ENCODE data around the gene MLLT3. TPM values are rescaled to one million over a fixed set of nuclear protein-coding genes. Genes with fewer than 3 reads are reported as not detected.

Gene MLLT3
- total RNA-seq, 6 experiments from 2014 or later, result 0.43 to 2.5 (median 1.2) TPM

GRCh38 chr9:20474496-20474895 lies 147.8 kb downstream of the MLLT3 start:
- ATAC-seq (no peak), DNase-seq (no peak)
- intact Hi-C loops (cut with DNase I), result no loop called here
- Histone ChIP-seq H3K4me3 (no peak overlapping the region), H3K36me3 (no peaks in the 10 kb centered on the region), H3K27ac (no peak overlapping the region), H3K9me3 (no peaks in the 10 kb centered on the region), H3K27me3 (no peaks in the 10 kb centered on the region), H3K4me1 (no peaks in the 10 kb centered on the region)
- TF ChIP-seq CTCF (IDR thresholded peaks at IDR 0.05) (no peak), POLR2A (IDR thresholded peaks at IDR 0.05) (no peak)
- WGBS (ENCODE audit: insufficient coverage, low coverage, low lambda C conversion rate, missing lambda C conversion rate), result 59% methylated on average over 4 of the region's 5 CpGs

- no peak for TF ChIP-seq CTCF (IDR thresholded peaks at IDR 0.05)
- TF ChIP-seq POLR2A (IDR thresholded peaks at IDR 0.05), result no peak
- intact Hi-C loops (cut with DNase I), result no loop called here
- Histone ChIP-seq H3K27me3 (no peaks in the 10 kb centered on the region), H3K4me1 (no peaks in the 10 kb centered on the region), H3K9me3 (no peaks in the 10 kb centered on the region), H3K4me3 (no peak overlapping the region), H3K36me3 (no peaks in the 10 kb centered on the region), H3K27ac (no peak overlapping the region)
- no peak for ATAC-seq
- no peak for DNase-seq
Measured at GRCh38 chr9:20473515-20474013, 148.7 kb downstream of the MLLT3 start.

GRCh38 chr9:20472342-20473045 lies 149.8 kb downstream of the MLLT3 start:
- Histone ChIP-seq H3K36me3 (no peaks in the 10 kb centered on the region), H3K4me1 (no peaks in the 10 kb centered on the region), H3K4me3 (no peak overlapping the region), H3K9me3 (no peaks in the 10 kb centered on the region), H3K27me3 (no peaks in the 10 kb centered on the region), H3K27ac (no peak overlapping the region)
- 92% methylated on average over 2 of the region's 2 CpGs for WGBS (ENCODE audit: insufficient coverage, low coverage, low lambda C conversion rate, missing lambda C conversion rate)
- ATAC-seq (no peak), DNase-seq (no peak)
- no peak for TF ChIP-seq POLR2A (IDR thresholded peaks at IDR 0.05)
- no peak for TF ChIP-seq CTCF (IDR thresholded peaks at IDR 0.05)
- intact Hi-C loops (cut with DNase I), result no loop called here

- Histone ChIP-seq H3K4me3 (no peak overlapping the region), H3K9me3 (no peaks in the 10 kb centered on the region), H3K27me3 (no peaks in the 10 kb centered on the region), H3K4me1 (no peaks in the 10 kb centered on the region), H3K27ac (no peak overlapping the region), H3K36me3 (no peaks in the 10 kb centered on the region)
- no peak for DNase-seq
- ATAC-seq, result no peak
- TF ChIP-seq CTCF (IDR thresholded peaks at IDR 0.05), result no peak
- WGBS (ENCODE audit: insufficient coverage, low coverage, low lambda C conversion rate, missing lambda C conversion rate), result 77% methylated on average over 1 of the region's 1 CpG
- intact Hi-C loops (cut with DNase I), result no loop called here
Measured at GRCh38 chr9:20466328-20467008, 155.8 kb downstream of the MLLT3 start.

All from right lobe of liver (tissue), 6 donors.